ENCODE measurements around the gene GNAL. TPM values are rescaled to one million over a fixed set of nuclear protein-coding genes. Genes with fewer than 3 reads are reported as not detected.
"Not testable (repeated sequence)": the region's sequence is repeated elsewhere in the genome, so short reads cannot be mapped to it uniquely, and the experiment has no call there.

GNAL gene
- total RNA-seq, 1 experiment from 2014 or later = 28.4 TPM

DNA sequence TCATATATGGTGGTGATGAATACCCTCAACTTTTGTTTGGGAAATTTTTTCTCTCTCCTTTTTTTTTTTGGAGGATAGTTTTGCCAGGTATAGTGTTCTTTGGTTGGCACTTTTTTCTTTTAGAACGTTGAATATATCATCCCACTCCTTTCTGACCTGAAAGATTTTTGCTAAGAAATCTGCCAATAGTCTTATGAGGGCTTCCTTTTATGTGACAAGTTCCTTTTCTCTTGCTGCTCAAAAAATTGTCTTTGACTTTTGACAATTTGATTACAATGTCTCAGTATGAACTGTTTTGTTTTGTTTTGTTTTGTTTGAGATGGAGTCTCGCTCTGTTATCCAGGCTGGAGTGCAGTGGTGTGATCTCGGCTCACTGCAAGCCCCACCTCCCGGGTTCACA lies 21.5 kb downstream of the GNAL start:
- no peak for DNase-seq
- TF ChIP-seq CTCF (IDR thresholded peaks at IDR 0.05; ENCODE audit: insufficient read depth in 1 of 2, low read depth in 1 of 2, low read length in 1 of 2, severe bottlenecking in 1 of 2, unreplicated experiment in 1 of 2) = no peak
- CTCF ChIA-PET = no interaction called here
- no peak overlapping the region for H3K27ac Mint-ChIP-seq (ENCODE audit: unreplicated experiment)
- H3K4me3 ChIP-seq (ENCODE audit: low read depth, low read length) = no peak overlapping the region
- H3K27me3 ChIP-seq (replicated peaks; ENCODE audit: control insufficient read depth, insufficient read depth, low read length) = no peaks in the 10 kb centered on the region
- no peaks in the 10 kb centered on the region for H3K4me1 ChIP-seq
- intact Hi-C loops (cut with micrococcal nuclease; ENCODE audit: unreplicated experiment) = no loop called here
- H3K4me3 Mint-ChIP-seq (ENCODE audit: unreplicated experiment) = no peak overlapping the region
- POLR2A ChIA-PET = no interaction called here
- H3K36me3 ChIP-seq (ENCODE audit: control insufficient read depth, insufficient read depth, low read length) = no peaks in the 10 kb centered on the region
- BruUV-seq (replicated peaks) = no TSS peak
- no peaks in the 10 kb centered on the region for H3K36me3 Mint-ChIP-seq (ENCODE audit: insufficient read depth, unreplicated experiment)
- H3K4me1 Mint-ChIP-seq (ENCODE audit: low read depth, unreplicated experiment) = no peaks in the 10 kb centered on the region
- H3K9me3 Mint-ChIP-seq (ENCODE audit: unreplicated experiment) = peaks cover 9% of the 10 kb centered on the region
- H3K9me3 ChIP-seq = 0 out of 2 replicates have a peak, but pooled peaks cover 6% of the 10 kb centered on the region
- no peaks in the 10 kb centered on the region for H3K27me3 Mint-ChIP-seq (ENCODE audit: insufficient read depth, unreplicated experiment)

DNA sequence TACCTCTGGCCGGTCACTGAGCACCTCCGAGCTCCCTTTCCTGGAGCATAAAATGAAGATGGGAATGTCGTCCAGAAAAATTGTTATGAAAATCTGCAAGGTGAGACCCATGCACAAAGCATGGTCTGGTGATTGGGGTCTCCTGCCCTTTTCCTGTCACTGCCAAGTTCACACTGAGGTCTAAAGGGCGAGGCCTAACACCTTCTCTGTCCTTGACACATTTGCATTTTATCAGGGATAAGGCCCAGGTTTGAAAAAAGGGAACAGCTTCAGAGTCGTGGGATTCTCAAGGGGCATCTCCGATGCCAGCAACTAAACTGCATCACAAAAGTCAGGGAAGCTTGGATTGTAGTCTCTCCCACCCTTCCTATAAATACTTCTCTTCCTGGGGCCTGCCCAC lies 24.7 kb downstream of the GNAL start:
- TF ChIP-seq CTCF (IDR thresholded peaks at IDR 0.05; ENCODE audit: insufficient read depth in 1 of 2, low read depth in 1 of 2, low read length in 1 of 2, severe bottlenecking in 1 of 2, unreplicated experiment in 1 of 2) = no peak
- peaks cover 7% of the 10 kb centered on the region for H3K9me3 Mint-ChIP-seq (ENCODE audit: unreplicated experiment)
- H3K4me3 ChIP-seq (ENCODE audit: low read depth, low read length) = no peak overlapping the region
- intact Hi-C loops (cut with micrococcal nuclease; ENCODE audit: unreplicated experiment) = no loop called here
- CTCF ChIA-PET = no interaction called here
- H3K4me1 Mint-ChIP-seq (ENCODE audit: low read depth, unreplicated experiment) = no peaks in the 10 kb centered on the region
- H3K36me3 Mint-ChIP-seq (ENCODE audit: insufficient read depth, unreplicated experiment) = no peaks in the 10 kb centered on the region
- H3K9me3 ChIP-seq = 0 out of 2 replicates have a peak, but pooled peaks cover 6% of the 10 kb centered on the region
- no peaks in the 10 kb centered on the region for H3K27me3 ChIP-seq (replicated peaks; ENCODE audit: control insufficient read depth, insufficient read depth, low read length)
- no peaks in the 10 kb centered on the region for H3K27me3 Mint-ChIP-seq (ENCODE audit: insufficient read depth, unreplicated experiment)
- POLR2A ChIA-PET = no interaction called here
- H3K4me1 ChIP-seq = no peaks in the 10 kb centered on the region
- H3K4me3 Mint-ChIP-seq (ENCODE audit: unreplicated experiment) = no peak overlapping the region
- no TSS peak for BruUV-seq (replicated peaks)
- no peaks in the 10 kb centered on the region for H3K36me3 ChIP-seq (ENCODE audit: control insufficient read depth, insufficient read depth, low read length)
- DNase-seq = no peak
- H3K27ac Mint-ChIP-seq (ENCODE audit: unreplicated experiment) = no peak overlapping the region

DNA sequence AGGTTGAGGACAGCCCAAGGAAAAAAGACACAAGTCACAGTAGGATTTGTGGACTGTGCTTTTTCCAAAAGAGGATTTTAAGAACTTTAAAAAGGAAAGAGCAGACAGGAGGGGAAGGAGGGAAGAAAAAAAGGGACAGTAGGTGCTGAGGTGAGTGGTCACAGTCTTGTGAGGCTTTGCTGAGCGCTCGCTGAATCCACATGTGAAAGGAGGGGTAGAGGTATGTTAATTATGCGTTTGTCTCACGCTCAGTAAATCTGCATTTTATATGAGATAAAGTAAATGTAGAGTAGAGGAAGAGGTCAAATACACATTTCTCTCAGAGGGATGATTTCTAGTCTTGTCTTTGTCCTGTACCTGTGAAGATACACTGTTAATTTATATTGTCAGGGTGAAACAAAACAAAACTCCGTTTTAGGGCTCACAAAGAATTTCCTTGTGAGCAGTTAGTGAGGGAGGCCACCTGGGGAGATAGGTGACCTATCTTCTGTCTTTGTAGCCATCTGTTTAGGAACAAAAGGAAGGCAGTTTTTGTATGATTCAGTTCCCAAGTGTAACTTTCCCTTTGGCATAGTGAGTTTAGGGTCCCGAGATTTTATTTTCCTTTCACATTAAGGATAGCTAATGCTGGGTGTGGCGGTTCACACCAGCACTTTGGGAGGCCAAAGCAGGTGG lies 25.3 kb downstream of the GNAL start:
- Histone ChIP-seq H3K4me3 (ENCODE audit: low read depth, low read length) (no peak overlapping the region), H3K36me3 (ENCODE audit: control insufficient read depth, insufficient read depth, low read length) (no peaks in the 10 kb centered on the region), H3K4me1 (no peaks in the 10 kb centered on the region), H3K27me3 (replicated peaks; ENCODE audit: control insufficient read depth, insufficient read depth, low read length) (no peaks in the 10 kb centered on the region), H3K9me3 (0 out of 2 replicates have a peak, but pooled peaks cover 5% of the 10 kb centered on the region)
- no TSS peak for BruUV-seq (replicated peaks)
- peaks cover under 1% of the 10 kb centered on the region for H3K9me3 Mint-ChIP-seq (ENCODE audit: unreplicated experiment)
- intact Hi-C loops (cut with micrococcal nuclease; ENCODE audit: unreplicated experiment) = no loop called here
- ChIA-PET CTCF (no interaction called here), POLR2A (no interaction called here)
- no peak for DNase-seq
- H3K27ac Mint-ChIP-seq (ENCODE audit: unreplicated experiment) = no peak overlapping the region
- no peaks in the 10 kb centered on the region for H3K36me3 Mint-ChIP-seq (ENCODE audit: insufficient read depth, unreplicated experiment)
- H3K4me3 Mint-ChIP-seq (ENCODE audit: unreplicated experiment) = no peak overlapping the region
- no peak for TF ChIP-seq CTCF (IDR thresholded peaks at IDR 0.05; ENCODE audit: insufficient read depth in 1 of 2, low read depth in 1 of 2, low read length in 1 of 2, severe bottlenecking in 1 of 2, unreplicated experiment in 1 of 2)
- H3K4me1 Mint-ChIP-seq (ENCODE audit: low read depth, unreplicated experiment) = no peaks in the 10 kb centered on the region
- H3K27me3 Mint-ChIP-seq (ENCODE audit: insufficient read depth, unreplicated experiment) = no peaks in the 10 kb centered on the region

DNA sequence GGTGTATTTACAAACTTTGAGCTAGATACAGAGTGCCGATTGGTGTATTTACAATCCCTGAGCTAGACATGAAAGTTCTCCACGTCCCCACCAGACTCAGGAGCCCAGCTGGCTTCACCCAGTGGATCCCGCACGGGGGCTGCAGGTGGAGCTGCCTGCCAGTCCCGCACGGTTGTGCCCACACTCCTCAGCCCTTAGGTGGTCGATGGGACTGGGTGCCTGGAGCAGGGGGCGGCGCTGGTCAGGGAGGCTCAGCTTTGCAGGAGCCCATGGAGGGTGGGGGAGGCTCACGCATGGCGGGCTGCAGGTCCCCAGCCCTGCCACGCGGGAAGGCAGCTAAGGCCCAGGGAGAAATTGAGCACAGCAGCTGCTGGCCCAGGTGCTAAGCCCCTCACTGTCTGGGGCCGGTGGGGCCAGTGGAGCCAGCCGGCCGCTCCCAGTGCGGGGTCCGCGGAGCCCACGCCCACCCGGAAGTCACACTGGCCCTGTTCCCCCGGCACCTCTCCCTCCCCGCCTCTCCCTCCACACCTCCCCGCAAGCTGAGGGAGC lies 27.8 kb downstream of the GNAL start:
- H3K36me3 Mint-ChIP-seq (ENCODE audit: insufficient read depth, unreplicated experiment); H3K9me3 ChIP-seq; BruUV-seq (replicated peaks); DNase-seq; H3K27me3 ChIP-seq (replicated peaks; ENCODE audit: control insufficient read depth, insufficient read depth, low read length); POLR2A ChIA-PET; H3K9me3 Mint-ChIP-seq (ENCODE audit: unreplicated experiment); H3K27ac Mint-ChIP-seq (ENCODE audit: unreplicated experiment); H3K4me1 ChIP-seq; H3K36me3 ChIP-seq (ENCODE audit: control insufficient read depth, insufficient read depth, low read length); H3K27me3 Mint-ChIP-seq (ENCODE audit: insufficient read depth, unreplicated experiment); intact Hi-C loops (cut with micrococcal nuclease; ENCODE audit: unreplicated experiment); H3K4me1 Mint-ChIP-seq (ENCODE audit: low read depth, unreplicated experiment); H3K4me3 ChIP-seq (ENCODE audit: low read depth, low read length); H3K4me3 Mint-ChIP-seq (ENCODE audit: unreplicated experiment): not testable (repeated sequence)
- CTCF ChIA-PET = interaction anchor here (0.9 kb wide), 1 partner anchor 11 kb away, joined by 3 read pairs; no protein-coding TSS in a partner anchor

Measured in Caco-2 (cell line).